NOMO-1 treated with DMSO at 0.1 percent for 48 hours (cell line): Measurements from ENCODE around the gene GPRASP1.

Source experiments
- DNase-seq: peaks from one replicate; lab custom pipeline; 2025; ENCODE audit not compliant: unreplicated experiment; lab: John Stamatoyannopoulos, UW

The GPRASP1 gene

GRCh38 chrX:102696306-102696705 is 45.0 kb downstream of the GPRASP1 start:
- DNase-seq = no peak

GRCh38 chrX:102697494-102697893 is 46.2 kb downstream of the GPRASP1 start:
- no peak for DNase-seq
